Parathyroid adenoma (tissue), 2 donors: ENCODE measurements around the gene SSBP2.

ENCODE experiments used
- H2AFZ ChIP-seq: fragments of 300-600 bp; sonication (generic); one replicate; pipeline ENCODE4 v1.7.0; 2017; ENCODE audit warnings: antibody characterized with exemption, mild to moderate bottlenecking
- H3K27ac ChIP-seq: fragments of 300-600 bp; sonication (generic); one replicate; pipeline ENCODE4 v1.7.0; 2017
- H3K27me3 ChIP-seq: fragments of 300-600 bp; sonication (generic); one replicate; pipeline ENCODE4 v1.7.0; 2017; ENCODE audit warnings: low read length; ENCODE audit not compliant: control insufficient read depth, insufficient read depth
- H3K36me3 ChIP-seq: fragments of 300-600 bp; sonication (generic); one replicate; pipeline ENCODE4 v1.7.0; 2017; ENCODE audit warnings: low read length; ENCODE audit not compliant: control insufficient read depth, insufficient read depth
- H3K4me1 ChIP-seq: fragments of 300-600 bp; sonication (generic); one replicate; pipeline ENCODE4 v1.7.0; 2017; ENCODE audit warnings: control low read depth
- H3K4me2 ChIP-seq: fragments of 300-600 bp; sonication (generic); one replicate; pipeline ENCODE4 v1.7.0; 2017; ENCODE audit warnings: low read length
- H3K4me3 ChIP-seq: fragments of 300-600 bp; sonication (generic); one replicate; pipeline ENCODE4 v1.7.0; 2017; ENCODE audit warnings: low read depth, low read length
- H3K79me2 ChIP-seq: fragments of 300-600 bp; sonication (generic); one replicate; pipeline ENCODE4 v1.7.0; 2017; ENCODE audit warnings: control low read depth
- H3K9ac ChIP-seq: fragments of 300-600 bp; sonication (generic); one replicate; pipeline ENCODE4 v1.7.0; 2017; ENCODE audit warnings: mild to moderate bottlenecking
- H3K9me3 ChIP-seq: fragments of 300-600 bp; sonication (generic); one replicate; pipeline ENCODE4 v1.7.0; 2017; ENCODE audit warnings: low read length; ENCODE audit not compliant: control insufficient read depth
- TF ChIP-seq, protein P1 (sequence below): fragments of 300-600 bp; sonication (generic); IDR thresholded peaks from one replicate; pipeline ENCODE4 v1.7.0; 2017; ENCODE audit warnings: antibody characterized with exemption, mild to moderate bottlenecking
- donor health status: primary hyperparathyroidism.

SSBP2 gene

DNA sequence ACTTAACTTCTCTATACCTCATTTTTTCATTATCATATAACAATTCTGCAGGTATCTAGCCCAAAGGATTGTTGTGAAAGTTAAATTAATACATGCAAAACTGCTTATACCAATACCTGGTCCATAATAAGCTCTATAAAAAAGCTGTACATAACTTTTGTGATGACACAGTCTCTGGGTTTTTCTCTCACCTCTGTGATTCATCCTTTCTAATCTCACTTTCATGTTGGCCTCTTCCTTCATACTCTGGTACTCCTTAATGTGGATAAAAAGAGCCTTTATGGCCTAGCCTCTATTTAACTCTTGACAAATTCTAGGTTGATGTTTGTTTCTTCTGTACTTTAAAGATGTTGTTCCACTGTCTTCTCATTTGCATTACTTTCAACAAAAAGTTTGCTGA, 194.1 kb downstream of the SSBP2 start:
- peaks cover 4% of the 10 kb centered on the region for H3K4me1 ChIP-seq
- no peak overlapping the region for H3K9ac ChIP-seq
- H3K27me3 ChIP-seq = no peaks in the 10 kb centered on the region
- no peaks in the 10 kb centered on the region for H3K36me3 ChIP-seq
- no peak overlapping the region for H2AFZ ChIP-seq
- H3K9me3 ChIP-seq = no peaks in the 10 kb centered on the region
- no peak overlapping the region for H3K27ac ChIP-seq
- TF ChIP-seq, protein P1, sequence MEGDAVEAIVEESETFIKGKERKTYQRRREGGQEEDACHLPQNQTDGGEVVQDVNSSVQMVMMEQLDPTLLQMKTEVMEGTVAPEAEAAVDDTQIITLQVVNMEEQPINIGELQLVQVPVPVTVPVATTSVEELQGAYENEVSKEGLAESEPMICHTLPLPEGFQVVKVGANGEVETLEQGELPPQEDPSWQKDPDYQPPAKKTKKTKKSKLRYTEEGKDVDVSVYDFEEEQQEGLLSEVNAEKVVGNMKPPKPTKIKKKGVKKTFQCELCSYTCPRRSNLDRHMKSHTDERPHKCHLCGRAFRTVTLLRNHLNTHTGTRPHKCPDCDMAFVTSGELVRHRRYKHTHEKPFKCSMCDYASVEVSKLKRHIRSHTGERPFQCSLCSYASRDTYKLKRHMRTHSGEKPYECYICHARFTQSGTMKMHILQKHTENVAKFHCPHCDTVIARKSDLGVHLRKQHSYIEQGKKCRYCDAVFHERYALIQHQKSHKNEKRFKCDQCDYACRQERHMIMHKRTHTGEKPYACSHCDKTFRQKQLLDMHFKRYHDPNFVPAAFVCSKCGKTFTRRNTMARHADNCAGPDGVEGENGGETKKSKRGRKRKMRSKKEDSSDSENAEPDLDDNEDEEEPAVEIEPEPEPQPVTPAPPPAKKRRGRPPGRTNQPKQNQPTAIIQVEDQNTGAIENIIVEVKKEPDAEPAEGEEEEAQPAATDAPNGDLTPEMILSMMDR = no peak
- H3K4me2 ChIP-seq = no peak overlapping the region
- no peaks in the 10 kb centered on the region for H3K79me2 ChIP-seq
- H3K4me3 ChIP-seq = no peak overlapping the region

DNA sequence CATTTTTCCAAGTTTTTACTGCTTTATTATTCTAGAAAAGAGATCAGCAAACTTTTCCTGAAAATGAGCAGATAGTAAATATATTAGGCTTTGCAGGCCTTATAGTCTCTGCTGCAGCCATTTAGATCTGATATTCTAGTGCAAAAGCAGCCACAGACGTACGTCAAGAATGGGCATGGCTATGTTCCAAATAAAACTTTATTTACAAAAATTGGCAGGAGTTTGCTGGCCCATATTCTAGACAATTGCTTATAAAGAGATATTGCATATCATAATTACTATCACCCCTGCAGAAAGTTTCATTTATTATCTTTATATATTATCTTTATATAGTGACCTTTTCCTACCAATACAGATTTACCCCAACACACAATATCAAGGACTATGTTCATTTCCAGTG, 195.0 kb downstream of the SSBP2 start:
- Histone ChIP-seq H3K79me2 (no peaks in the 10 kb centered on the region), H3K27ac (no peak overlapping the region), H3K27me3 (no peaks in the 10 kb centered on the region), H3K9ac (no peak overlapping the region), H2AFZ (no peak overlapping the region), H3K4me1 (peaks cover 4% of the 10 kb centered on the region), H3K4me2 (no peak overlapping the region), H3K36me3 (no peaks in the 10 kb centered on the region), H3K9me3 (no peaks in the 10 kb centered on the region), H3K4me3 (no peak overlapping the region)
- TF ChIP-seq, protein P1 = no peak

DNA sequence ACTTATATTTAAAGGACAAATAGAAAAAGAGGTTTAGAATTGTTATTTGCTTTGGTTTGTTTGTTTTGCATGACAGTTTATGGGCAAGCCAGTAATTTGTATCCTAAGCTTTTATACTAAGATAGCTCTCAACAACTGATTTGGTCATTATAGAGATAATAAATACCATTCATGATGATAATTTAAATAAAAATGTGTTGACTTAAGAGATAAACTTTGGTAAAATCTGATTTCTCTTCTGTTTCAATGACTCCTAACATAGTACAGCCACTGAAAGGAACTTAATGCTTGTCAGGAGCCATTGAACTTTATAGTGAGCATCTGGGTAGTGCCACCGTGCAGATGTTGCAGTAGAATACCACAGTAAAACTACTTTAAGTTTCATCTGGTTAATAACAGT, 196.2 kb downstream of the SSBP2 start:
- peaks cover 4% of the 10 kb centered on the region for H3K4me1 ChIP-seq
- no peak overlapping the region for H3K27ac ChIP-seq
- no peak overlapping the region for H3K4me3 ChIP-seq
- H3K36me3 ChIP-seq = no peaks in the 10 kb centered on the region
- H3K9me3 ChIP-seq = no peaks in the 10 kb centered on the region
- TF ChIP-seq, protein P1 = no peak
- H3K27me3 ChIP-seq = no peaks in the 10 kb centered on the region
- no peaks in the 10 kb centered on the region for H3K79me2 ChIP-seq
- no peak overlapping the region for H3K4me2 ChIP-seq
- no peak overlapping the region for H3K9ac ChIP-seq
- no peak overlapping the region for H2AFZ ChIP-seq

DNA sequence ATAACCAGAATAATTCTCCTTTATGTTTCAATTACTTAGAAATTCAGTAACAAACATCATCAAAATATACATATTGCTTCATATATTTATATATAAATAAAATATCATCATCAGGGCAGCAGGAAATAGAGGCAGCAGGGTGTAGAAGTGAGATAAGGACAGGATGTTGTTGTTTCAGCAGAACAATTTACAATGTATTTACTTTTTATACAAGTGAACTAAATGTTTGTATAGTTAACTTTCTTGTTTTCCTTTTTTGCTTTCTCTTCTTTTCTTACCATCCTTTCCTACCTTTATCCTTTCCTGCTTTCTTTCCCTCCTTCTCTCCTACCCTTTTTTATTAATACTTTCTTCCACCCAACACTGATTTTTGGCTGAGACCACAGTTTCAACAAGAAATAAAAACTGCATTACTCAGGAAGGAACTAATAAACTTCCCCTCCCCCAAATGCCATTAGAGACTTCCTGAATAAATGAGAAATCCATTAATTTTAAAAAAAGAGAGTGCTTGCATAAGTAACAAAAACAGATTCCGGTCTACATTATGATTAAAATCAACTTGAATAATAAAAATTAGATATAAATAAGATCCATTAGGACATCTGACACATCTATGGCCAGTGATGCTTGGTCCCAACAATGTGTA, 197.2 kb downstream of the SSBP2 start:
- Histone ChIP-seq H3K4me2 (no peak overlapping the region), H3K27ac (no peak overlapping the region), H3K79me2 (no peaks in the 10 kb centered on the region), H3K9me3 (no peaks in the 10 kb centered on the region), H3K4me1 (peaks cover 4% of the 10 kb centered on the region), H2AFZ (no peak overlapping the region), H3K27me3 (no peaks in the 10 kb centered on the region), H3K36me3 (no peaks in the 10 kb centered on the region), H3K9ac (no peak overlapping the region), H3K4me3 (no peak overlapping the region)
- TF ChIP-seq, protein P1 = no peak

DNA sequence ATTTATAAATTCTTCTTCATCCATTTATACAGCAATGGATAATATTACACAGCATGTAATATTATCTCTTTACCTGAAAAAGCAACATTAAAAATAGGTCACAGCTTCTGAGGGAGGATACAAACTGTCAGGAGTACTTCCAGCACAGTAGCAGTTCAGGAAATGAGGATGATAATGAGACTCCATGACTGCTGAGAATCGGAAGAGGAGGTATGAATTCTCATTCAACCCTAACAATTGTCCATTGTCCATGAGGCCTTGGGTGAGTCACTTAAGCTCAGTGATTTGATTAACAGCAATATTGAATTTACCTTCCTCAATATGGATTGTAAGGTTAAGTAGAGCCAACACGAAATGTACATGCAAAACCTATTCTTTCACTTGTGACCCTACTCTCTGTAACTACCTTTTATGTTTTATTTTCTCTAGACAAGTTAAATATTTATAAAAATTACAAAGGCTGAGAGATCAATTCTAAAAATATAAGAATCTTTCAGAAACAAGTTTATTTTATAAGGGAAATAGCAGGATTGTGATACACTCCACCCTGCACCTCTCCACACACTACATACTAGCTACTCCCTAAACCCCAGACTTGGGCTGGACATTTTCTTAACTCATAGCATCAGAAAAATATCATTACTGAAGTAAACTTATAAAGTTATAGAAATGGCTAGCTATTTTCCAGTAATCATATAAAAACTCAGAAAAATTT, 197.9 kb downstream of the SSBP2 start:
- peaks cover 4% of the 10 kb centered on the region for H3K4me1 ChIP-seq
- H3K27me3 ChIP-seq = no peaks in the 10 kb centered on the region
- no peak overlapping the region for H3K9ac ChIP-seq
- H3K27ac ChIP-seq = no peak overlapping the region
- no peaks in the 10 kb centered on the region for H3K79me2 ChIP-seq
- no peaks in the 10 kb centered on the region for H3K36me3 ChIP-seq
- H3K4me2 ChIP-seq = no peak overlapping the region
- TF ChIP-seq, protein P1 = no peak
- no peak overlapping the region for H2AFZ ChIP-seq
- H3K4me3 ChIP-seq = no peak overlapping the region
- H3K9me3 ChIP-seq = no peaks in the 10 kb centered on the region
